ENCODE measurements around the gene DYNLRB1.

Gene DYNLRB1

DNA sequence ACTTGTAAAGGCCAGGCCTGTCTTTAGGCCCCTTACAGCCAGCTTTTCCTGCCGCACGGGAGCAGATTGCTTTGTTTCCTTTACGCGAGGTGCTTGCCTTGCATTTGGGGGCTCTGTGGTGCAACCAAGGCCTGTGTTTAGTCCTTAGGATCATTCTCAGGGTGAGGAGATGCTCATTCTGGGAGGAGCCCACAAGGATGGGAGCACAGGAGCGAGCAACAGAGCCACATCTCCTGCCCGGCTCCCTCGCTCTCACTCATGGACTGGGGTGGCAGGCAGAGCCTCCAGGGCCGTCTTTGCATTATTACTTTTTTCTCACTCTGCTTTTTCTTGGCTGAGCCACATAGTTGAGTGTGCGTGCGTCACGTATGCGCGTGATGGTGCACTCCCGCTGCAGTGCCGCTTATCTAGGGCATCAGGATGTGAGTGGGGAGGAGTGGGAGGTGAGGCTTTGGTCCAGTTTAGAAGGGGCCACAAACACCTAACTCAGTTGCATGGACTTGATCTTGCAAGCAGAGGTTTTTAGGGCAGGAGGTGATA is 19.1 kb downstream of the DYNLRB1 start:
- no peak for DNase-seq

- DNase-seq = no peak
Measured at GRCh38 chr20:34535857-34536256, 19.6 kb downstream of the DYNLRB1 start.

GRCh38 chr20:34536798-34537394 is 20.7 kb downstream of the DYNLRB1 start:
- peak; percentile 60 to 67 for DNase-seq

DNA sequence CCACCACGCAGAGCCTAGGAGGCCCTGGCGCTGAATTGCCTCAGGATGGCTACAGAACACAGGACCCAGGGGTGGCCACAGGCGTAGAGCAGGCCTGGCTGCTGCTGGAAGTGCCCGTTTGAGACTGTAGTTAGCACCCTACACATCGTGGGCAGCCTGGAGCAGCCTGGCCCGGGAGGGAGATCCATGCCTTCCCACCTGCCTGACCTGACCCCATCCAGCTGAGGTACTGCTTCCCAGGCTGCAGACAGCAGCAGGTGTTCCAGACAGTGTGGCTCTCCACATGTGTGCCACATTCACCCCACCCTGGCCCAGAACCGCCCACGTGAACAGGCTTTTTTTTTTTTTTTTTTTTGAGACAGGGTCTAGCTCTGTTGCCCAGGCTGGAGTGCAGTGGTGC is 21.4 kb downstream of the DYNLRB1 start:
- DNase-seq = no peak

- DNase-seq = peak; percentile 66 to 74
Measured at GRCh38 chr20:34538671-34539123, 22.5 kb downstream of the DYNLRB1 start.

- DNase-seq = no peak
Measured at GRCh38 chr20:34539756-34540155, 23.5 kb downstream of the DYNLRB1 start.

GRCh38 chr20:34540596-34541263 is 24.5 kb downstream of the DYNLRB1 start:
- DNase-seq = no peak

DNA sequence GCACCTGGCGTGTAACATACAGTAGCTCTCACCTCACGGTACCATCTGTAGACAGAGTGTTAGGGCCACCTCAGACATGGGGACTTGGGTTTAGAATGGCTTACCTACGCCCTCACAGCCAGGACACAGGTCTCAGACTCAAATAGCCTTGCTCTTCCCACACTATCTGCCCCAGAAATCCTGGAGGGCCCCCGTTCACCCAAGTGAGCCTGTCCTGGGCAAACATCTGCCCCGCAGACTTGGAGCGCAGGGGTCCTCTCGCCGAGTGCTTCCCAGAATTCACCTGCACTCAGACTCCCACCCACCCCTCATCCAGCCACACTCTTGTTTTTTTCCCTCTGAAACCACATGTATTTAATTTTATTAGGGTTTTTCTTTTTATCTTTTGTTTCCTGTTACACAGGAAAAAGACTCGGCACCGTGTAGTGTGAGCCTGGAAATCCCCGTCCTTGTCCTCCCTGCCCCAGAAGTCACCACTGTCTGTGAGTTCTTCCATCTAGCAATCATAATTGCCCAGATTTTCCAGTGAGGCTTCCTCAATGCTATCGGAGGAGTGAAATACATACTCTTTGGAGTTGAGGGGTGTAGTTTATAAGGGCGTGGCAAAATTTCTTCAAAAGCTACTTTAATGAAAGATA is 25.2 kb downstream of the DYNLRB1 start:
- DNase-seq = peak; percentile 20 to 34

DNA sequence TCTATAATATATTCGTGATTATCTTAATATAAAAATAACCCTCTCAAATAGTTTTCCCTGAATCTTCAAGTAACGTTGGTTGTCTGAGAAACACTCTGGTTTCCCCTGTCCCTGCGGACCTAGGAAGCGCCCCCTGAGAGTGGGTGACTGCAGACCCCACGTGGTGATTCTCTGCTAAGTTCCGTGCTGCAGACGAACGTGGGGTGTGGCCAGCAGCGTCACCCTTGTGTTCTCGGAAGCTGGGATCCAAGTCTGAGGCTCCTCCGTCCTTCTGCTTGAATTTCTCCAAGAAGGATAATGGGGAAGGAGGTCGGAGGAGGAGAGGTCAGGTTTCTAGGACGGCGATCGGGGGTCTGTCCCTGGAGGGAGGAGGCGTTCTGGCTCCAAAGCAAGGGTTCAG is 25.7 kb downstream of the DYNLRB1 start:
- no peak for DNase-seq

DNA sequence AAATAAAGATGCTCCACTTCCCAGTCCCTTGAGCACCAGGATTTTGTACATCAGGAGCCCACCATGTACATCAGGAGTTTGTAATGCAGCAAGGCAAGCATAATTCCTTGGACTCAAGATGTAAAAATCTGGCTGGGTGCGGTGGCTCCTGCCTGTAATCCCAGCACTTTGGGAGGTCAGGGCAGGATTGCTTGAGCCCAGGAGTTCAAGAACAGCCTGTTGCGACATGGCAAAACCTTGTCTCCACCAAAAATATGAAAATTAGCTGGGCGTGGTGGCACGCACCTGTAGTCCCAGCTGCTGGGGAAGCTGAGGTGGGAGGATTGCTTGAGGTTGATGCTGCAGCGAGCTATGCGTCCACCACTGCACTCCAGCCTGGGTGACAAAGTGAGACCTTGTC is 26.2 kb downstream of the DYNLRB1 start:
- DNase-seq = no peak

- no peak for DNase-seq
Measured at GRCh38 chr20:34543463-34544056, 27.3 kb downstream of the DYNLRB1 start.

DNA sequence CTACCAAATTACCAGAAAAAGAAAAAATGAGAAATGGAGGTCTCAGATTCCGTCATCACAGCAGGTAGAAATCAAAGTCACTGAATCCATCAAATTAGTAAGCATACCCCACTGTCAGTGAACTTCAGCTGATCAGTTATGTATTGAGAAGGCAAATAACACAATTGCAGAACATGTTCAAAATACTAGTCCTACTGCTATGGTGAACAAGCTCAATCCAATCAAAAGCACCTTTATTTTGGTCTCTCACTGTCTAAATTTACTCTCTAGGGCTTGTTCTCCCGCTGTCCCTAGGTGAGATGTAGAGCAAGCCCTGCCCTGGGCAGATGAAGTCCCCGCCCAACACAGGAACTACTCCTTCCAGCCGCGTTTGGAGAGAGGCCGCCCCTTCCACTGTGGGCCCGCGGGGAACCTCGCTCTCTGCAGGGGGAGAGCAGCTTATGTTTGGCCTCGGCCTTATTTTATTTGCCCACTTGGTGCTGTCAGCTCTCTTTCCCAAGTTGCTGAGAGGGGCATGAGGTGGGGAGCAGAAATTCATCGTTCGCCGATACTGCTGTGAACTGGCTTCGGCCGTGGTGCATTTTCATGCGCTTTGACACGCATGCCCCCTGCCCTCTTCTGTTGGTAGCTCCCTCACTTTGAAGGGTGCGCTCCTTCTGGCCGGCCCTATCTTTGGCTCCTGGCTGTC is 28.0 kb downstream of the DYNLRB1 start:
- DNase-seq = peak; percentile 12 to 27

- DNase-seq = no peak
Measured at GRCh38 chr20:34546751-34547181, 30.5 kb downstream of the DYNLRB1 start.

GRCh38 chr20:34547844-34548613 is 31.8 kb downstream of the DYNLRB1 start:
- no peak for DNase-seq

GRCh38 chr20:34549291-34549928 is 33.2 kb downstream of the DYNLRB1 start:
- no peak for DNase-seq

DNA sequence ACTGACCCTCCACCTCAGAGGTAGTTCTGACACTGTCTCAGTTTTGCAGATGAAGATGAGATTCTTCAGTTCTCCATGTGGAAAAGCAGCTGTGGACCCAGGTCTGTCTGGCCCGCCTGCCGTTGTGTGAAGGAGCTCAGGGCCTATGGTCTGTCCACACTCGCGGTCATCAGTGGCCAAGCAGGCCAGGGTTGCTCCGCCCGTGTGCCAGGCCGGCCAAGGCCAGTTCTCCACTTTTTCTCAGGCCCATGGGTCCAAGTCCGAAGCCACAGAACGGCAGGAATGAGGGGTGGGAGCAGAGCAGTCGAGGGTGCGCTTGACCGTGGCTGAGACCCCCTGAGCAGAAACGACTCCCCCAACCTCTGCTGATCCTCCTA is 33.7 kb downstream of the DYNLRB1 start:
- DNase-seq = no peak

- DNase-seq = no peak
Measured at GRCh38 chr20:34552569-34552968, 36.3 kb downstream of the DYNLRB1 start.

- DNase-seq = no peak
Measured at GRCh38 chr20:34553366-34553867, 37.2 kb downstream of the DYNLRB1 start.

- DNase-seq = no peak
Measured at GRCh38 chr20:34557936-34558319, 41.7 kb downstream of the DYNLRB1 start.

DNA sequence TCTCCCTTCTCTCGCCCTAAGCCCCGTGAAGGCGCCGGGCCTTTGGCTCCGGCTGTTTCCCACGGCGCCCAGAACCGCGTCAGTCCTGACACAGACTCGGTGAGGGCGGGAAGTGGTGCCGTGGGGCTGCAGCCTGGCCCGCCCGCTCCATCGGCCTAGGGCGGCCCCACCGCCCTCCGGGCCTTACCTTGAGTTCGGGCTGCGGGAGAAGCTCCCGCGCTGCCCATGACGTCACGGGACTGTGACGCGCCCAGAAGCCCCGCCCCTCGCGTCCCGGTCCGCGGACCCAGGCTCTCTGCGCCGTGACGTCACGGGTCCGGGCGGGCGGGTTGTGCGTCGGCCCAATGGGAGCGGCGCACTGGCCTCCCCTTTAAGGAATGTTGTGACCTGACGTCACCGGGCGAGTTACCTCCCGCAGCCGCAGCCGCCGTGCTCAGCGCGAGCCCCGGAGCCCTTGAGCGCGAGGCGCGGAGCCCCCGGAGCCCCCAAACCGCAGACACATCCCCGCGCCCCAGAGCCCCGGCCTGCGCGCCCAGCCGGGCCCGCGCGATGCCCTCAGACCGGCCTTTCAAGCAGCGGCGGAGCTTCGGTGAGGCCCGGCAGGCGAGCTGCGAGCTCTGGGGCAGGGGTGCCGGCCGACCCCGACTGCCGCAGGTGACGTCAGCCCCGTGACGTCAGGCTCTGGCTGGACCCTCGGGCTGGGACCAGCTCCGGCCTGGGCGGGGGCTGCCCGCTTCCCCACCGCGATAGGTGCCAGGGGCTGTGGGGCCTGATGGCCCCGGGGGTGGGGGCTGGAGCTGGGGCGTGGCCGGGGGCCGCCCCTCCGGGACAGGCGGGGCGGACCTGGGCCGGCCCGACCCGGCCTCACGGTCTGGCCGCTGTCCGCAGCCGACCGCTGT is 42.3 kb downstream of the DYNLRB1 start, which contains the start of gene MAP1LC3A:
Gene MAP1LC3A (plus strand): TSS at position 399 of the 899 bp plus-strand sequence. CDS start 151 bp downstream, at position 550.
- peak; percentile 89 to 91 for DNase-seq

All from activated CD4-positive, alpha-beta T cell treated with anti-CD3 and anti-CD28 coated beads, Interleukin-2, amount 50 U/mL, for 48 hours (primary cell).